SU-DHL-6 (cell line): ENCODE data around the gene FUT1.

Experiments used
- CTCF ChIP-seq: fragments of 200-600 bp; sonication (generic); IDR thresholded peaks from one replicate; pipeline ENCODE4 v1.5.1; 2017; ENCODE audit warnings: antibody characterized with exemption, mild to moderate bottlenecking, low read length, moderate library complexity; ENCODE audit not compliant: insufficient read depth, poor library complexity, severe bottlenecking
- EZH2phosphoT487 ChIP-seq: fragments of 200-600 bp; sonication (generic), shearing (Covaris generic); conservative IDR thresholded peaks from 2 replicates; pipeline ENCODE4 v1.6.1; 2018; ENCODE audit warnings: mild to moderate bottlenecking, antibody characterized with exemption, low read length, moderate library complexity, mixed read lengths

GRCh38 chr19:48746738-48747575, 5.5 kb downstream of the FUT1 start, which contains the start of gene IZUMO1:
- no peak for TF ChIP-seq CTCF
- TF ChIP-seq EZH2phosphoT487, result no peak
